ENCODE measurements around the gene RTEL1.

The RTEL1 gene

GRCh38 chr20:63701051-63701328, 42.9 kb downstream of the RTEL1 start:
- CTCF ChIA-PET = no interaction called here
- TF ChIP-seq, protein P1, sequence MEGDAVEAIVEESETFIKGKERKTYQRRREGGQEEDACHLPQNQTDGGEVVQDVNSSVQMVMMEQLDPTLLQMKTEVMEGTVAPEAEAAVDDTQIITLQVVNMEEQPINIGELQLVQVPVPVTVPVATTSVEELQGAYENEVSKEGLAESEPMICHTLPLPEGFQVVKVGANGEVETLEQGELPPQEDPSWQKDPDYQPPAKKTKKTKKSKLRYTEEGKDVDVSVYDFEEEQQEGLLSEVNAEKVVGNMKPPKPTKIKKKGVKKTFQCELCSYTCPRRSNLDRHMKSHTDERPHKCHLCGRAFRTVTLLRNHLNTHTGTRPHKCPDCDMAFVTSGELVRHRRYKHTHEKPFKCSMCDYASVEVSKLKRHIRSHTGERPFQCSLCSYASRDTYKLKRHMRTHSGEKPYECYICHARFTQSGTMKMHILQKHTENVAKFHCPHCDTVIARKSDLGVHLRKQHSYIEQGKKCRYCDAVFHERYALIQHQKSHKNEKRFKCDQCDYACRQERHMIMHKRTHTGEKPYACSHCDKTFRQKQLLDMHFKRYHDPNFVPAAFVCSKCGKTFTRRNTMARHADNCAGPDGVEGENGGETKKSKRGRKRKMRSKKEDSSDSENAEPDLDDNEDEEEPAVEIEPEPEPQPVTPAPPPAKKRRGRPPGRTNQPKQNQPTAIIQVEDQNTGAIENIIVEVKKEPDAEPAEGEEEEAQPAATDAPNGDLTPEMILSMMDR (IDR thresholded peaks at IDR 0.05; ENCODE audit: insufficient read depth, low read length, missing control alignments) = no peak
- POLR2A ChIA-PET = no interaction called here

GRCh38 chr20:63701329-63702035, 43.4 kb downstream of the RTEL1 start:
- DNase-seq (ENCODE audit: low read depth, low spot score) = no peak
- H3K4me3 ChIP-seq (ENCODE audit: low read depth, low read length) = no peak overlapping the region
- TF ChIP-seq, protein P1 (IDR thresholded peaks at IDR 0.05; ENCODE audit: insufficient read depth, low read length, missing control alignments) = no peak
- ChIA-PET POLR2A (interaction anchor here (0.8 kb wide), 1 partner anchor 72 kb away, joined by 3 read pairs; no protein-coding TSS in a partner anchor), CTCF (no interaction called here)

More at GRCh38 chr20:63701051-63701328, 42.9 kb downstream of the RTEL1 start:
- no peak overlapping the region for H3K4me3 ChIP-seq (ENCODE audit: low read depth, low read length)
- no peak for DNase-seq (ENCODE audit: low read depth, low spot score)

DNA sequence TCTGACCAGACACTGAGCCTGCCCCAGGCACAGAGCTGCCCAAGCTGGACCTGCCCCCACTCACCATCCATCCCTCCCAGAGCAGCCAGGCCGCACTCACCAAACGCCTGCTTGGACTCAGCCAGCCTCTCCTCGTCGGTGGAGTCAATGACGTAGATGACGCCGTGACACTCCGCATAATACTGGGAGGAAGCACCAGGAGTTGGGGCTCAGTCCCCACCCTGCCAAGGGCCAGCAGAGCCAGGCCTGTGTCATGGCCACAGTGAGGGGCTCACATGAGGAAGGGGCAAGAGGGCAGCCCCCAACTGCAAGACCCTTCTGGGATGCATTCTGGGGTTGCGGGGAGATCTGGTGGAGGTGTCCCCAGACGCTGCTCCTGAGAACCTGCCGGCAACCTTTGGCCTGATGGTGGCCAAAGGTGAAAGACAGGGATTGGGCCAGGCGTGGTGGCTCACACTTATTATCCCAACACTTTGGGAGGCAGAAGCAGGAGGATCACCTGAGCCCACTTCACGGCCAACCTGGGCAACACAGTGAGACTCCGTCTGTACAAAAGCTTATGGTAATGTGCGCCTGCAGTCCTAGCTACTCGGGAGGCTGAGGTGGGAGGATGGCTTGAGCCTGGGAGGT, 44.0 kb downstream of the RTEL1 start:
- POLR2A ChIA-PET = interaction anchor here (0.8 kb wide), 2 partner anchors 44 to 73 kb away, joined by 3 read pairs; no protein-coding TSS in a partner anchor
- TF ChIP-seq, protein P1 (IDR thresholded peaks at IDR 0.05; ENCODE audit: insufficient read depth, low read length, missing control alignments) = no peak
- CTCF ChIA-PET = interaction anchor here (1.2 kb wide), 1 partner anchor 164 kb away, joined by 3 read pairs; no protein-coding TSS in a partner anchor
- H3K4me3 ChIP-seq (ENCODE audit: low read depth, low read length) = no peak overlapping the region
- no peak for DNase-seq (ENCODE audit: low read depth, low spot score)

- DNase-seq (ENCODE audit: low read depth, low spot score) = no peak
- no peak overlapping the region for H3K4me3 ChIP-seq (ENCODE audit: low read depth, low read length)
- POLR2A ChIA-PET = interaction anchor here (0.8 kb wide), 1 partner anchor 44 kb away, joined by 3 read pairs; no protein-coding TSS in a partner anchor
- TF ChIP-seq, protein P1 (IDR thresholded peaks at IDR 0.05; ENCODE audit: insufficient read depth, low read length, missing control alignments) = no peak
- CTCF ChIA-PET = interaction anchor here (1.2 kb wide), 1 partner anchor 165 kb away, joined by 3 read pairs; no protein-coding TSS in a partner anchor
Observed at GRCh38 chr20:63702751-63703470, 44.8 kb downstream of the RTEL1 start.

DNA sequence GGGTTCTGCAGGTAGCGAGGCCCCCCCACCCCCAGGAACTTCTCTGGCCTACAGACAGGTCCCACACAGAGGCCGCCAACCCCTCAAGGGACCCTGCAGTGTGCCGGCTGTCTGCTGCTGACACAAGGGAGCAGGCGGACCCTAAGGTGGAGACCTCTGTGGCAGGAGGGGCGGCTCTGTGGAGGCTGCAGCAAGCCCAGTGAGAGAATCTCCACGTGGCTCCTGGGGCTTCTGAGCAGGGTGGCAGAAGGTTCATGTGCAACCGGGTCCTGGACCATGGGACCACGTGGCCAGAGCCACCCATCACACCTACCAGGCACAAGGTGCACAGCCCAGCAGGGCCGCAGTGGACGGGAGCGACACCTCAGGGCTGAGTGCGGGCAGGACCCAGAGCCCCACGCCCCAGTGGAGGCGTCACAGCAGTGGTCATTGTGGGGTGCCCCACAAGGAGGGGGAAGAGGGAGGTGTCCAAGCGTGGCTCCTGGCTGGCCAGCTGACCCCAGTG, 45.4 kb downstream of the RTEL1 start:
- no peak overlapping the region for H3K4me3 ChIP-seq (ENCODE audit: low read depth, low read length)
- DNase-seq (ENCODE audit: low read depth, low spot score) = no peak
- ChIA-PET CTCF (no interaction called here), POLR2A (no interaction called here)
- TF ChIP-seq, protein P1 (IDR thresholded peaks at IDR 0.05; ENCODE audit: insufficient read depth, low read length, missing control alignments) = no peak

Data from AG04449 (cell line).